ENCODE data around the gene SLF2. TPM values are rescaled to one million over a fixed set of nuclear protein-coding genes. Genes with fewer than 3 reads are reported as not detected.

Gene SLF2
- total and polyA plus RNA-seq, 2 of the 8 experiments (the other 6 are each of a cell fraction or from before 2014, with no cell fraction given): 5.5 to 20.9 TPM

GRCh38 chr10:100902622-100903021 lies 10.1 kb upstream of the SLF2 start:
- peak in 1 of 2 experiments; percentile 26 for DNase-seq (ENCODE audit: low read depth in 1 of 2, low spot score in 2 of 2)
- Histone ChIP-seq H3K36me3 (ENCODE audit: control insufficient read depth in 2 of 4, insufficient read depth in 4 of 4, low read length in 3 of 4) (no peaks in the 10 kb centered on the region), H4K20me1 (replicated peaks in 1 of 2; ENCODE audit: control insufficient read depth in 1 of 2, insufficient read depth in 2 of 2, low read length in 2 of 2) (no peaks in the 10 kb centered on the region), H3K4me1 (replicated peaks in 1 of 4; ENCODE audit: control insufficient read depth in 3 of 4, insufficient read depth in 4 of 4, low read length in 3 of 4) (no peaks in the 10 kb centered on the region), H4K91ac (replicated peaks; ENCODE audit: insufficient read length, low read length) (no peak overlapping the region), H3K79me2 (ENCODE audit: control insufficient read depth in 1 of 2, insufficient read depth in 2 of 2, low read length in 2 of 2) (no peaks in the 10 kb centered on the region), H2BK120ac (replicated peaks; ENCODE audit: low read depth, low read length) (no peak overlapping the region), H3K79me1 (ENCODE audit: low read depth, low read length) (no peaks in the 10 kb centered on the region), H3K27ac (ENCODE audit: low read depth, low read length) (no peak overlapping the region), H3K4me3 (ENCODE audit: extremely low read depth in 1 of 4, insufficient read depth in 2 of 4, low read depth in 3 of 4, low read length in 4 of 4) (no peak overlapping the region), H2AK5ac (ENCODE audit: low read depth, low read length) (no peak overlapping the region), H4K8ac (ENCODE audit: extremely low read depth, insufficient read depth, low read length) (no peak overlapping the region), H3K18ac (ENCODE audit: extremely low read depth, low read length) (no peak overlapping the region), H3K14ac (ENCODE audit: insufficient read length) (no peak overlapping the region), H3K23ac (ENCODE audit: insufficient read length) (no peak overlapping the region), H2BK5ac (ENCODE audit: low read depth, low read length) (no peak overlapping the region), H3K23me2 (ENCODE audit: low read depth, low read length) (no peaks in the 10 kb centered on the region), H3K27me3 (replicated peaks in 1 of 4; ENCODE audit: control insufficient read depth in 3 of 4, extremely low read depth in 1 of 4, insufficient read depth in 3 of 4, low read length in 3 of 4) (no peaks in the 10 kb centered on the region), H4K5ac (ENCODE audit: insufficient read length, low read depth, low read length) (no peak overlapping the region), H3K4me2 (ENCODE audit: insufficient read depth in 1 of 2, low read depth in 2 of 2, low read length in 2 of 2) (no peak overlapping the region), H3K9ac (replicated peaks in 1 of 4; ENCODE audit: extremely low read depth in 1 of 4, low read depth in 3 of 4, low read length in 3 of 4) (no peak overlapping the region), H3K9me3 (ENCODE audit: insufficient read depth in 2 of 2, low read depth in 1 of 2, low read length in 1 of 2) (no peaks in the 10 kb centered on the region), H3K4ac (replicated peaks; ENCODE audit: insufficient read length, low read depth, low read length) (no peak overlapping the region), H2BK12ac (ENCODE audit: low read depth, low read length) (no peak overlapping the region), H2AFZ (ENCODE audit: low read length) (no peak overlapping the region), H2BK20ac (ENCODE audit: low read length) (no peak overlapping the region), H3K56ac (replicated peaks; ENCODE audit: insufficient read length, low read depth, low read length) (no peak overlapping the region), H2BK15ac (ENCODE audit: low read length) (no peak overlapping the region)
- ChIA-PET CTCF (ENCODE audit: partially characterized antibody) (interaction anchor here (0.7 to 1.1 kb wide), 2 partner anchors 24 to 29 kb away, joined by 3 to 4 read pairs; no protein-coding TSS in a partner anchor), POLR2A (ENCODE audit: partially characterized antibody) (interaction anchor here (0.8 kb wide), 1 partner anchor 13 kb away, joined by 3 read pairs; no protein-coding TSS in a partner anchor)
- WGBS, 2 experiments (ENCODE audit: extremely low coverage in 1 of 2, insufficient coverage in 1 of 2, insufficient read length in 1 of 2, insufficient replicate concordance in 2 of 2, low coverage in 1 of 2, low lambda C conversion rate in 2 of 2, missing lambda C conversion rate in 1 of 2): 94% methylated on average over 6 of the region's 7 CpGs; no CpG with 5 or more reads in 1 of the 2 experiments
- TF ChIP-seq SRF (IDR thresholded peaks at IDR 0.05; ENCODE audit: low read depth, low read length) (no peak), EP300 (IDR thresholded peaks at IDR 0.05; ENCODE audit: borderline replicate concordance in 1 of 2, low read depth in 2 of 2, low read length in 2 of 2) (no peak), POLR2A (IDR thresholded peaks at IDR 0.05; ENCODE audit: control extremely low read depth in 1 of 2, low read depth in 2 of 2, low read length in 2 of 2) (no peak), PHF8 (conservative IDR thresholded peaks at IDR 0.05; ENCODE audit: low read depth, low read length) (no peak), RBBP5 (IDR thresholded peaks at IDR 0.05; ENCODE audit: borderline replicate concordance, low read depth, low read length) (no peak), YY1 (IDR thresholded peaks at IDR 0.05; ENCODE audit: low read depth, low read length) (no peak), POU5F1 (IDR thresholded peaks at IDR 0.05; ENCODE audit: low read depth, low read length) (no peak), TEAD4 (IDR thresholded peaks at IDR 0.05; ENCODE audit: low read depth, low read length) (no peak)
- no peak for FAIRE-seq
